GM12873 (cell line): ENCODE data around the gene KCNJ11.
A peak's percentile ranks its signal among the peaks of the same experiment; 100 is the strongest.

ENCODE experiments used
- TF ChIP-seq, protein P1 (sequence below): IDR thresholded peaks from 2 replicates; pipeline ENCODE4 v1.5.1; 2012; ENCODE audit warnings: low read depth, mild to moderate bottlenecking, moderate library complexity, low read length, control low read depth; ENCODE audit not compliant: insufficient read depth; ENCODE audit errors: missing control alignments

Gene KCNJ11

DNA sequence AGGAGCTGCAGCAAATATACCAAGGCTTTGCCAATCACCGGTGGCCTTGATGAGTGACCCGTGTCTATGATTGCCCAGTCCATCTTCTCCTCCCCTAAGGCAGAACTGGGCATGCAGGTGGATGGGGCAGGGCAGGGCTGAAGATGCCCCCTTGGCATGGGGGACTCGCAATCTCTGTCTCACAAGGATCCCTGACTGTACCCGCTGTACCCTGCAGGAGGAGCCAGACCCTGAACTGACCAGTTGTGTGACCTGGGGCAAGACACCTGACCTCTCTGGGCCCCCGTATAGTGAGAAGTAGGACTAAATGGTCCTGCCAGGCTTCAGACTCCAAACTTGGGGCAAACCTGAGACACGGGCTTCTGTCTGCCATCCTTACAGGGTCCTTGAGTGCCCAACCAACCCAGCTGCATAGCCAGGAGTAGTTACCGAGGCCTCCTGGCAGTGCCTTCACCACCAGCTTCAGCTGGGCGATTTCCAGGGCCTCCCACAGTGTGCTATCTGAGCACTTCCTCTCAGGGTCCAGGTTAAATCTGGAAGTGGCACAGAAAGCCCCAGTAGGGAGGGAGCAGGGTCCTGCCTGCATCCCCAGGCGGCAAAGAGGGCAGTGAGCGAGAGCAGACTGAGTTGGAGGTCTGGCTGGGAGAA is 6.4 kb upstream of the KCNJ11 start:
- TF ChIP-seq, protein P1, sequence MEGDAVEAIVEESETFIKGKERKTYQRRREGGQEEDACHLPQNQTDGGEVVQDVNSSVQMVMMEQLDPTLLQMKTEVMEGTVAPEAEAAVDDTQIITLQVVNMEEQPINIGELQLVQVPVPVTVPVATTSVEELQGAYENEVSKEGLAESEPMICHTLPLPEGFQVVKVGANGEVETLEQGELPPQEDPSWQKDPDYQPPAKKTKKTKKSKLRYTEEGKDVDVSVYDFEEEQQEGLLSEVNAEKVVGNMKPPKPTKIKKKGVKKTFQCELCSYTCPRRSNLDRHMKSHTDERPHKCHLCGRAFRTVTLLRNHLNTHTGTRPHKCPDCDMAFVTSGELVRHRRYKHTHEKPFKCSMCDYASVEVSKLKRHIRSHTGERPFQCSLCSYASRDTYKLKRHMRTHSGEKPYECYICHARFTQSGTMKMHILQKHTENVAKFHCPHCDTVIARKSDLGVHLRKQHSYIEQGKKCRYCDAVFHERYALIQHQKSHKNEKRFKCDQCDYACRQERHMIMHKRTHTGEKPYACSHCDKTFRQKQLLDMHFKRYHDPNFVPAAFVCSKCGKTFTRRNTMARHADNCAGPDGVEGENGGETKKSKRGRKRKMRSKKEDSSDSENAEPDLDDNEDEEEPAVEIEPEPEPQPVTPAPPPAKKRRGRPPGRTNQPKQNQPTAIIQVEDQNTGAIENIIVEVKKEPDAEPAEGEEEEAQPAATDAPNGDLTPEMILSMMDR: no peak

DNA sequence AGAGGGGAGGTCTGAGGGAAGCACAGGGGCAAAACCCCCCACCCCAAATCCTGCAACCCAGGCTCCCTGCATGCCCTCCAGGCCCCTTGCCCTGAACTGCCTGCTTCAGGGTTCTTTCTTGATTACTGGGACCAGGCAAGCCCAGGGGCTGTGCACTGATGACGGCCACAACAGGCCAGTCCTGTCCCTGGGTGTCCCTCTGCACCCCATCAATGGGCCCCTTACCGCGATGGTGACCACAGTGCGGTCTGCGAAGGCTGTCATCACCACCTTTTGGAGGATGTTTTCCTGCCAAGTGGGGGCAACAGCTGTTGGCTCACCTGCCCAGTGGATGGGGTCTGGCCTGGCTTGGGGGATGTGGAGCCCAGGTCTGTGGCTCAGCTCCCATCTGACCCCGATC is 5.0 kb upstream of the KCNJ11 start:
- TF ChIP-seq, protein P1: no peak

DNA sequence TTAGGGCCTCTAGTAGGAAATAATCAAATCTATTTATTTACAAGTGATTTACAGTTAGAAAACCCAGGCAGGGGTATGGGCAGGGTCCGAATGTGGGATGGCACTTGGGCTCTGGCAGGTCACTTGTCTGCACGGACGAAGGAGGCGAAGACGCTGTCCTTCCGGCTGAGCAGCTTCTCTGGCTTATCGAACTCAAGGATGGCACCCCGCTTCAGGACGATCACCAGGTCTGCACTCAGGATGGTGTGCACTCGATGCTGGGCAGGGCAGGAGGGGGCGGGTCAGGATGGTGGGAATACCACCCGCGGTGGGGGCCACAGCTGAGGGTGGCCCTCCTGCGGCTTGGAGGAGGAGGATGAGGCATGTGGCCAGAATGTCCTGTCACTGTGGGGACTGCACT is 4.4 kb upstream of the KCNJ11 start:
- TF ChIP-seq, protein P1: no peak

DNA sequence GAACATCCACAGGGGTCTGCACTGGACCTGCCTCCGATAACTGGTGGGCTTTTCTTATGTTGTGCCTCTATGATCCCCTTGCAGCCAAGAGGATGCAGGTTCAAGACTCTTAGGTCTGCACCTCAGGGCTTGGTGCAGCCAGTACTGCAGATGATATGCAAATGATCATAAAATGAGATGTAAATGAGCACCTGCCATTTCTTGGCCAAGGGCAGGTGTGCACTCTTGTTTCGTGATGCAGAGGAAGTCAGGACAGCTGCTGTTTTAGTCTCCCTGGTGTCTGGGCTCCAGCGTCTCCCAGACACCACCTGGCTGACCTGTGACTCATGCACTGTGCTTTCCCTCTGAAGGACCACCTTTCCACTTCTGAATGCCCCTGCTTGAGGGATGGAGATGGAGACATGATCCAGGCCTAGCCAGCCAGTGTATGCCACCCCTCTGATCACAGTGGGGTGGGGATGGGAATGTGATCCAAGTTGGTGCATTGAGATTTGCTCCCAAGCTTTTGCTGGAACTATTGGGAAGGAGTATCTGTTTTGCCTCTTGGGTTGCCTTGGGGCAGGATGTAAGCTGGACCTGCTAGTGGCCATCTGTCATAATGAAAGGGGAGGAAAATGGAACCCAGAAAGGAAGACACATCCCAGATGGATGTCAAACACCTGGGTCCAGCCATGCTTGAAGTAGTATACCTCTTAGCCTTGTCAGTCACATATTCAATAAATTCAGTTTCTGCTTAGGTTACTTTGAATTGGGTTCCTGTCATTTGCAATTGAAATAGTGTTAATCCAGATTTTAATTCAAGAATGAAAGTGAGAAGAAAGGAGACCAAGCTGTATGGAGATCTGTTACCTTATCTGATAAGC is 3.3 kb upstream of the KCNJ11 start:
- TF ChIP-seq, protein P1: no peak

DNA sequence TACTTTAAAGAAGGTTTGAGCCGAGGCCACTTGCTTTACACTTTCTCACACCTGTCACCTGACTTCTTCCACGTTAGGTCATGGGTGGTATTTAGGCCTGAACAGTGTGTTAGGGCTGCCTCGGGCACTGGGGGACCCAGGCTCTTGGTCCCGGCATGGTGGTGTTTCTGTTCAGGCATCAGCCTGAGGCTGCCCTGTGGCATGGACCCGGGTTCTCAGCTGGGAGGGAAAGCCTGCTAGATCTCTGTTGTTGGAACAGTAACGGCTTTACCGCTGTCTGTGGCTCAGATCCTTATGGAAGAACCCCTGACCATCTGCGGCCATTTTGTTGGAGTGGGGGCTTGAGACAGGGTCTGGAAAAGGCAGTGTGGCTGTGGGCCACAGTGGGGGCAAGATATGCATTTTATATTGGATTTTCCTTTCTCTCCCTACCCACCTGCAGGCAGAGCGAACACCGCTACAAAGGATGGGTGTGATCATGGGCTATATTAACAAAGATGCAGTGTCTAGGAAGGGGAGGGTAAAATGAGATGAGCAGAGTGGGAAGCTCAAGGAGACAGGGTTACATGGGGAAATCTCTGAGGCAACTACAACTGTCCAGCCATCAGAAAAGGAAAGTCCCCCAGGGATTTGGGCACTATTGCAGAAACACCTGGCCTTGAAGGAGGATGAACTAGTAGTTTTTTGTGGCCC is 1.6 kb upstream of the KCNJ11 start:
- TF ChIP-seq, protein P1: no peak

DNA sequence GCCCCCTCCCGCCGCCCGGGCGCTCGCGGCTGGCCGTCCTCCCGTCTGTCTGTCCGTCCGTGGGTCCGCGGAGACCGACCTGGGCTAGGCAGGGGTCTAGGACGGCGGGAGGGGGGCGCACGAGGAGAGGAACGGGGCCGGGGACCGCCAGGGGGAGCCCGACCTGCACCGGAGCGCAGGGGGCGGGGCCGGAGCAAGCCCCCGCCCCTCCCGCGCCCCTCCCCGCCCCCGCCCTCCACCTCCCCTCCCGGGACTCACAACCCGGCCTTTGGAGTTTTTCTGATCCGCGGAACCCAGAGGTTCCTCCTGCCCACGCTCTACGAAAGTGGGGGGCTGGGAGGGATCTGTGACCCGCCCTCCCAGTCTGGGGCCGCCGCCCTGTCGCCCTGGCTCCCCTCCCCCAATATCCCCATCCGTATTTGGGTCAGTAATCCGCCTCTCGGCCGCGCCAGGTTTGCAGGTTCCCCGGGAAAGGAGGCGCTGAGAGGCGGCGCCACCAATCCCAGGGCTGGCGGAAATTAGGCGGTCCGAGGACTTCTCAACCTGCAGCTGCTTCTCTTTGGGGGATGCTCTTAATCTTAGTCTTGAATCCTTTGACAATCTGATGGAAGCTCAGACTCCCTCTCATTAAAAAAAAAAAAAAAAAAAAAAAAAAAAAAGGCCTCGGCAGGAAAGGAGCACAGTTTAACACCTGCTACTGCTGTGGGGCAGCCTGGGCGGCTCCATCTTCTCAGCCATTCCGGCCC is 925 bp upstream of the KCNJ11 start:
- TF ChIP-seq, protein P1: peak; percentile 58

DNA sequence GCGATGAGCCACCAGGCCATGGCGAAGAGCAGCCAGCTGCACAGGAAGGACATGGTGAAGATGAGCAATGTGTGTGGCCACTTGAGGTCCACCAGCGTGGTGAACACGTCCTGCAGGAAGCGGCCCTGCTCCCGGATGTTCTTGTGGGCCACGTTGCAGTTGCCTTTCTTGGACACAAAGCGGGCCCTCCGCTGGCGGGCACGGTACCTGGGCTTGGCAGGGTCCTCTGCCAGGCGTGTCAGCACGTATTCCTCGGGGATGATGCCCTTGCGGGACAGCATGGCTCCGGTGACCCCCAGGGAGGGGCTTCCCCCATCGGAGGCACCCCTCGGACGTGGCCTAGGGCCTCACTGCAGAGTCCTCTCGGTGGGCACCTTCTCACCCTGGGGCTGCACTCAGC is 648 bp downstream of the KCNJ11 start:
- TF ChIP-seq, protein P1: no peak
